Keratinocyte (primary cell): ENCODE data around the gene DIP2C. TPM values are rescaled to one million over a fixed set of nuclear protein-coding genes. Genes with fewer than 3 reads are reported as not detected.

Experiments
- DNase-seq: peaks from one replicate; pipeline ENCODE4 v3.0.0-alpha.2; 2011; ENCODE audit warnings: low read depth, missing footprints, low spot score
- FAIRE-seq: peaks from 2 replicates; lab custom pipeline; 2011; peaks lifted over from hg19 to GRCh38; lab: Jason Lieb, UNC
- H2AFZ ChIP-seq: 2 replicates; pipeline ENCODE4 v1.6.0; 2012; ENCODE audit warnings: low read length, control low read depth, inconsistent platforms; ENCODE audit not compliant: control insufficient read depth
- H3K27ac ChIP-seq: 2 replicates; pipeline ENCODE4 v1.5.1; 2011; ENCODE audit warnings: low read length; ENCODE audit not compliant: control insufficient read depth, insufficient read depth
- H3K27me3 ChIP-seq: 3 replicates; pipeline ENCODE4 v1.6.0; 2011; ENCODE audit warnings: low read length; ENCODE audit not compliant: control insufficient read depth, insufficient read depth; ENCODE audit errors: extremely low read depth
- H3K36me3 ChIP-seq, 2 experiments: 2 replicates in 1 of 2; 3 replicates in 1 of 2; pipeline ENCODE4 v1.5.1; 2011; ENCODE audit warnings: low read length in 2 of 2, mild to moderate bottlenecking in 1 of 2; ENCODE audit not compliant: control insufficient read depth in 2 of 2, insufficient read depth in 2 of 2; ENCODE audit errors: extremely low read depth in 1 of 2
- H3K4me1 ChIP-seq: 3 replicates; pipeline ENCODE4 v1.5.1; 2011; ENCODE audit warnings: low read length; ENCODE audit not compliant: control insufficient read depth, insufficient read depth; ENCODE audit errors: extremely low read depth
- H3K4me2 ChIP-seq: 3 replicates; pipeline ENCODE4 v1.6.0; 2011; ENCODE audit warnings: low read depth, low read length; ENCODE audit not compliant: control insufficient read depth, insufficient read depth; ENCODE audit errors: extremely low read depth
- H3K4me3 ChIP-seq, 3 experiments: fragments of 200-600 bp in 1 of 3; sonication (generic) in 1 of 3; 2 replicates in 2 of 3; 3 replicates in 1 of 3; pipeline ENCODE4 v1.5.1; 2011 to 2016; ENCODE audit warnings: low read length in 3 of 3, mild to moderate bottlenecking in 3 of 3, control low read depth in 2 of 3, inconsistent platforms in 1 of 3, low read depth in 1 of 3, mixed read lengths in 1 of 3, mixed run types in 1 of 3, moderate library complexity in 1 of 3; ENCODE audit not compliant: control insufficient read depth in 2 of 3, insufficient read depth in 2 of 3; ENCODE audit errors: extremely low read depth in 1 of 3
- H3K79me2 ChIP-seq: 2 replicates; pipeline ENCODE4 v1.6.0; 2012; ENCODE audit warnings: low read length; ENCODE audit not compliant: control insufficient read depth, insufficient read depth
- H3K9ac ChIP-seq: 3 replicates; pipeline ENCODE4 v1.6.0; 2011; ENCODE audit warnings: low read length; ENCODE audit not compliant: control insufficient read depth, insufficient read depth; ENCODE audit errors: extremely low read depth
- H3K9me1 ChIP-seq: 3 replicates; pipeline ENCODE4 v1.6.0; 2011; ENCODE audit warnings: low read length; ENCODE audit not compliant: control insufficient read depth, insufficient read depth; ENCODE audit errors: extremely low read depth
- H3K9me3 ChIP-seq: 2 replicates; pipeline ENCODE4 v1.5.1; 2012; ENCODE audit warnings: low read depth, low read length; ENCODE audit not compliant: control insufficient read depth
- H4K20me1 ChIP-seq: 3 replicates; pipeline ENCODE4 v1.6.0; 2011; ENCODE audit warnings: low read length; ENCODE audit not compliant: control insufficient read depth, insufficient read depth; ENCODE audit errors: extremely low read depth
- CTCF ChIP-seq, 3 experiments: IDR thresholded peaks in 1 of 3; conservative IDR thresholded peaks in 1 of 3; optimal IDR thresholded peaks in 1 of 3; 2 replicates in 2 of 3; 3 replicates in 1 of 3; pipeline versions ENCODE3 to v1.5.1; 2011; ENCODE audit warnings: low read length in 3 of 3, mild to moderate bottlenecking in 3 of 3, moderate library complexity in 2 of 3, control low read depth in 1 of 3, inconsistent platforms in 1 of 3; ENCODE audit not compliant: insufficient read depth in 2 of 3; ENCODE audit errors: extremely low read depth in 1 of 3
- EZH2 ChIP-seq: IDR thresholded peaks from one replicate; pipeline ENCODE4 v1.6.1; 2012; ENCODE audit warnings: inconsistent platforms, mild to moderate bottlenecking, low read length, moderate library complexity
- dilution Hi-C: fragments of 300-500 bp; cut with MboI; formaldehyde crosslinking; loops from one replicate; pipeline ENCODE4 v1.7.0; 2020; ENCODE audit warnings: low sequenced_read_pairs; ENCODE audit not compliant: extremely low pct_ligation_motif_present
- polyA plus RNA-seq, 5 experiments: library from polyadenylated mRNA; depleted of rRNA in 3 of 5; stranded (reverse) in 3 of 5; stranded (forward) in 1 of 5; unstranded in 1 of 5; fragments of >200 nt; gene quantifications; 1 replicate in 1 of 5; 2 replicates in 3 of 5; 3 replicates in 1 of 5; pipeline versions ENCODE4 v1.2.1 to v1.2.3, GENCODE V29; 2011 to 2012; ENCODE audit warnings: missing spikeins in 2 of 5, low read depth in 1 of 5, low replicate concordance in 1 of 5

Gene DIP2C
- polyA plus RNA-seq, 1 donor (not counting 4 experiments of a cell fraction or from before 2014, with no cell fraction given): 1.3 TPM

- no peaks in the 10 kb centered on the region for H3K27me3 ChIP-seq
- no peaks in the 10 kb centered on the region for H3K36me3 ChIP-seq
- no peaks in the 10 kb centered on the region for H4K20me1 ChIP-seq
- FAIRE-seq (no peak), DNase-seq (no peak)
- no peak overlapping the region for H3K27ac ChIP-seq
- dilution Hi-C loops: no loop called here
- H3K4me2 ChIP-seq: no peak overlapping the region
- H3K4me3 ChIP-seq: no peak overlapping the region
- H3K79me2 ChIP-seq: no peaks in the 10 kb centered on the region
- H2AFZ ChIP-seq: no peak overlapping the region
- TF ChIP-seq EZH2: no peak
- no peak for TF ChIP-seq CTCF (optimal IDR thresholded peaks at IDR 0.05 in 1 of 3, IDR thresholded peaks at IDR 0.05 in 1 of 3, conservative IDR thresholded peaks at IDR 0.05 in 1 of 3; ENCODE audit: extremely low read depth in 1 of 3, insufficient read depth in 2 of 3, low read length in 3 of 3)
- no peaks in the 10 kb centered on the region for H3K9me1 ChIP-seq
- H3K9me3 ChIP-seq: no peaks in the 10 kb centered on the region
- no peak overlapping the region for H3K9ac ChIP-seq
- no peaks in the 10 kb centered on the region for H3K4me1 ChIP-seq
These were observed 106.0 kb downstream of the DIP2C start for GRCh38 chr10:583433-583832.

- no peaks in the 10 kb centered on the region for H3K9me1 ChIP-seq
- no peak overlapping the region for H2AFZ ChIP-seq
- no peak overlapping the region for H3K27ac ChIP-seq
- H3K9me3 ChIP-seq: no peaks in the 10 kb centered on the region
- no peaks in the 10 kb centered on the region for H3K79me2 ChIP-seq
- no peak for FAIRE-seq
- H3K4me2 ChIP-seq: no peak overlapping the region
- H3K4me3 ChIP-seq: no peak overlapping the region
- no peaks in the 10 kb centered on the region for H3K27me3 ChIP-seq
- H3K36me3 ChIP-seq: no peaks in the 10 kb centered on the region
- H3K9ac ChIP-seq: no peak overlapping the region
- H3K4me1 ChIP-seq: no peaks in the 10 kb centered on the region
- H4K20me1 ChIP-seq: no peaks in the 10 kb centered on the region
- dilution Hi-C loops: no loop called here
- no peak for DNase-seq
- TF ChIP-seq CTCF (optimal IDR thresholded peaks at IDR 0.05 in 1 of 3, IDR thresholded peaks at IDR 0.05 in 1 of 3, conservative IDR thresholded peaks at IDR 0.05 in 1 of 3; ENCODE audit: extremely low read depth in 1 of 3, insufficient read depth in 2 of 3, low read length in 3 of 3) (no peak), EZH2 (no peak)
These were observed 107.6 kb downstream of the DIP2C start for GRCh38 chr10:581776-582330.
